ENCODE results near the gene WRAP73.

GRCh38 chr1:3670823-3671265, 20.9 kb upstream of the WRAP73 start:
- TF ChIP-seq CTCF (IDR thresholded peaks at IDR 0.05) = no peak
- no peak for TF ChIP-seq POLR2A (IDR thresholded peaks at IDR 0.05)
- TF ChIP-seq POLR2AphosphoS5 (IDR thresholded peaks at IDR 0.05) = no peak

Measured in transverse colon (tissue), 4 donors.